ENCODE data around the gene SLC12A2.

SLC12A2 gene

DNA sequence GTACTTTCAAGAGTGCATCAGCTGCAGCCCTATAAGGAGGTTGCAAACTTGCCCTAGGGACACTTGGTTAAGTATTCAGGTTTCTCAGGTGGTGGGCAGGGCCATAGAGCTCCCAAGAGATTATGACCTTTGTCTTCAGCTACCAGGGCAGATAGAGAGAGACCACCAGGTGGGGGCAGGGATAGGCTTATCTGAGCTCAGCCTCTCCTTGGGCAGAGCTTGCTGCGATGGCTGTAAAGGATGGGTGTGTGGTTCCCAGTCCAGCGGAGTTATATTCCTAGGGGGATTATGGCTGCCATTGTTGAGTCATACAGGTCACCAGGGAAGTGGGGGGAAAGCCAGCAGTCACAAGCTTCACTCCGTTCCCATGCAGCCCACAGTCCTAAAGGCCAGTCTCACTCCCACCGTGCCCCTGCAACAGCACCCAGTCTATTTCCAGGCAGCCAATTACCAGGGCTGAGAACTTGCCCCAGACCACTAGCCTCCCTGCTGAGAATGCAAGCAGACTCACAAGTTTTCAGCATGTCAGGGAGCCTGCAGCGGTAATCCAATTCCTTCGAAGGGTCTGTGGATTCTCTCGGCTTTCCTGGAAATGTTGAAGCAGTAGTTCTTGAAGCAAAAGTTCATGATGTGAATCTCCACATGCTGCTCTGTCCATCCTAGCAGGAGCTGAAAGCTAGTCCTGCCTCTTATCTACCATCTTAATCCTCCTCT is 151.5 kb downstream of the SLC12A2 start:
- DNase-seq: no peak

DNA sequence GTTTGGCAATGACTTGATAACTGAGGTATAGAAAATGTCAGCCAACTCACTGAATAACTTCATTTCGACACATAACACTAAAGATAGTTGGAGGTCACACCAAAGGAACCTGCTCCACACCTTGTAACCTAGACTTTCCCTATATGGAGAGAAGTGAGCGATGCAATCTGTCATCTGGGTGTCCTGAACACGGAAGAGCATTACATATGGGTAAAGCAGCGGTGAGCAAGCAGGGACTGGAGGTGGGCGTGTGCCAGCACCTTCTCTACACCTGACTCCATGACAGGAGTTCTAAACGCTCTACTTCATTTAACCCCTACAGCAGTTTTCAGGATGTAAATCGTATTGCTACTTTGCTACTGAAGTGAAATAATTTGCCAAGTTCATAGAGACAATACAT is 152.8 kb downstream of the SLC12A2 start:
- no peak for DNase-seq

DNA sequence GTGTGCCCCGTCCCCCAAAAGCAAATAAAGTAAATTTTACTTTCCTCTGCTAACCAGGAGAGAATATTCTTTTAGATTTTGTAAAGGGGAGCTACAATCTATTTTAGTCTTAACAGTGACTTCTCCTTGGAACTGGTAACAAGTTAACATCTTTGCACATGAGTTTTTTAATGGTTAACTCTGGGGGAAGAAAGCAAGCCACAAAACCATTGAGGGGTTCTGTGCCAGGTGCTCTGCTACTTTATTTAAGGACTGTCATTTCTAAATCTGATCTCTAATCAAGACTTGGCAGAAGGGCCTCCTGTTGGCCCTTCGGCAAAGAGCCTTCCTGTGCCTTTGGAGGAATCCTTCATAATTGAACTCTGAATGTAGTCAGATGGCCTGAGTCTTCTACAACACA is 153.4 kb downstream of the SLC12A2 start:
- no peak for DNase-seq

DNA sequence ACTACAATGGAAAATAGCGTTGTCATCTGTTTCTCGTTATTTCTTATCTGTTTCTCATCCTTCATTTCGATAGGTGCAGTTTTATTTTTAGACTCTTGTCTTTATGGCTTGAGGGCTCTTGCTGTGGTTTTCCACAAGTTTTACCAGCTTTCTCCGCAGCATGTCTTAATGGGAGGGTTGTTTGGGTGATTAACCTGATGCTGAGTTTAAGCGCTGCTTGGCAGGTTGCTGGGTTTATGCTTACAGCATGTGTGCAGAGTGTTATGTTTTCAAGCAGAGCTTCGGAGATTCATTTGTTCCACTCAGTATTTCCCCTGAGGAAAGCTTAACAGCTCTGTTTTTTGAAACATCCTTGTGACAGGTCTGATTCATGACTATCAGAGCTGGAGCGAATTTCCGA is 154.0 kb downstream of the SLC12A2 start:
- DNase-seq: no peak

Data from stimulated activated CD4-positive, alpha-beta T cell treated with anti-CD3 and anti-CD28 coated beads, Interleukin-1b, Interleukin-23, amount 100 ng/mL, for 48 hours (primary cell).